ENCODE measurements around the gene GNAT1. TPM values are rescaled to one million over a fixed set of nuclear protein-coding genes. Genes with fewer than 3 reads are reported as not detected.
A peak's percentile ranks its signal among the peaks of the same experiment; 100 is the strongest.

GNAT1 gene
- total RNA-seq, 2 donors from 2014 or later, result not detected

DNA sequence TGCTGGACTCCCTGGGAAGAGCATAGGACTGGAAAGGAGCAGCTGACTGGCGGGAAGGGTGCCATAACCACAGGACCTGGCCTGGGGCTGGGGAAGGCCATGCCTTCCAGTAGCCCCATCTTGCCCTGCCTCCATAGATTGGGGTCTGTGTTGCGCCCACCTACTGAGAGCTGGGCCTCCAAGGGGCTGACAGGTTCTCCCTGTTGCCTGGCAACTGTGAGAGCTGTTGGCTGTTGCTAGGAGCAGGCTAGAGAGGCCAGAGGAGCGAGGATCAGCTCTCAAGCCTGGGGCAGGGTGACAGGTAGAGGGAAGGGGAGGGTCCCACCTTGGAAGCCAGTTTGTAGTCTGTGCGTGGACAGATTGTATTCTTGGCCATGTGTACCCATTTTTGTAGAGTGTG lies 41.8 kb downstream of the GNAT1 start:
- Histone ChIP-seq H3K4me3 (no peak overlapping the region), H3K27me3 (replicated peaks; ENCODE audit: insufficient read depth) (no peaks in the 10 kb centered on the region), H3K4me1 (replicated peaks) (peaks cover 6% of the 10 kb centered on the region), H3K27ac (no peak overlapping the region), H3K9me3 (no peaks in the 10 kb centered on the region), H3K36me3 (no peaks in the 10 kb centered on the region)
- TF ChIP-seq, protein P1, sequence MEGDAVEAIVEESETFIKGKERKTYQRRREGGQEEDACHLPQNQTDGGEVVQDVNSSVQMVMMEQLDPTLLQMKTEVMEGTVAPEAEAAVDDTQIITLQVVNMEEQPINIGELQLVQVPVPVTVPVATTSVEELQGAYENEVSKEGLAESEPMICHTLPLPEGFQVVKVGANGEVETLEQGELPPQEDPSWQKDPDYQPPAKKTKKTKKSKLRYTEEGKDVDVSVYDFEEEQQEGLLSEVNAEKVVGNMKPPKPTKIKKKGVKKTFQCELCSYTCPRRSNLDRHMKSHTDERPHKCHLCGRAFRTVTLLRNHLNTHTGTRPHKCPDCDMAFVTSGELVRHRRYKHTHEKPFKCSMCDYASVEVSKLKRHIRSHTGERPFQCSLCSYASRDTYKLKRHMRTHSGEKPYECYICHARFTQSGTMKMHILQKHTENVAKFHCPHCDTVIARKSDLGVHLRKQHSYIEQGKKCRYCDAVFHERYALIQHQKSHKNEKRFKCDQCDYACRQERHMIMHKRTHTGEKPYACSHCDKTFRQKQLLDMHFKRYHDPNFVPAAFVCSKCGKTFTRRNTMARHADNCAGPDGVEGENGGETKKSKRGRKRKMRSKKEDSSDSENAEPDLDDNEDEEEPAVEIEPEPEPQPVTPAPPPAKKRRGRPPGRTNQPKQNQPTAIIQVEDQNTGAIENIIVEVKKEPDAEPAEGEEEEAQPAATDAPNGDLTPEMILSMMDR (IDR thresholded peaks at IDR 0.05), result no peak
- TF ChIP-seq POLR2A (IDR thresholded peaks at IDR 0.05), result no peak
- no peak for TF ChIP-seq POLR2AphosphoS5 (IDR thresholded peaks at IDR 0.05)
- 90% methylated on average over 4 of the region's 4 CpGs for WGBS
- no peak for DNase-seq (ENCODE audit: low spot score)
- intact Hi-C loops (cut with DNase I), result no loop called here

DNA sequence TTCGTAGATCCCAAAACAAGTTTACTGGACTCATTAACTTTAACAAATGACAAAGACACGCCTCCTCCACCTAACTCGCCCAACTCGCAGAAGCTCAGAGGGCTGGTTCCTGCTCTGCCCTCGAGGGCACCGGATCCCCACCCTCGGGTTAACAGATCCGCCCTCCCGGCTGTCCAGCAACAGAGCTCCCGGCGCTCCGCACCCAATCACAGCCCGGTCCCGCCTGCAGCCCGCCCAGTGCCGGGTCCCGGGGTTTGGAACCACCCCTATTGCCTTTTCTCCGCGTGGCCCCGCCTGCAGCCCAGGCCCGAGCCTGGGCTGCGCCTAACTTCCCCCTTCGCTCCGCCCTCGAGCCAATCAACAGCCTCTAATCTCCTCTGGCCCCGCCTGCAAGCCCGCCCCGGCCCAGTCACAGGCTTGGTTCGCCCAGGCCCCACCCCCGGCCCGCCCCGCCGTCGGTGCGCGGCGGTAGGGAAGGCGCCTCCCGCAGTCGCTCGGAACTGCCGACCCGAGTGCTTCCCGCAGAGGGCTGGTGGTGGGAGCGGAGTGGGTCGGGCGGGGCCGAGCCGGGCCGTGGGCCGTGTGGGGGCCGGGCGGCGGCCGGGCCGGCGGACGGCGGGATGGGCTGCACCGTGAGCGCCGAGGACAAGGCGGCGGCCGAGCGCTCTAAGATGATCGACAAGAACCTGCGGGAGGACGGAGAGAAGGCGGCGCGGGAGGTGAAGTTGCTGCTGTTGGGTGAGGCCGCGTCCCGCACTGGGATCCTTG lies 44.5 kb downstream of the GNAT1 start, which contains the start of gene GNAI2:
Gene GNAI2, plus strand, starts transcription at position 489 of the 768 bp plus-strand sequence. Its CDS starts 132 bp downstream, at position 621.
- WGBS, result 1% methylated on average over 75 of the region's 75 CpGs
- intact Hi-C loops (cut with DNase I), result loop anchor here (5.0 kb wide), 1 partner anchor 86 kb away; the partner anchor contains the start of gene HYAL2
- peak; percentile 99 for DNase-seq (ENCODE audit: low spot score)
- Histone ChIP-seq H3K4me1 (replicated peaks) (peaks cover 25% of the 10 kb centered on the region), H3K9me3 (no peaks in the 10 kb centered on the region), H3K27ac (peak within 1 kb of the TSS; percentile 84 to 89), H3K36me3 (no peaks in the 10 kb centered on the region), H3K27me3 (replicated peaks; ENCODE audit: insufficient read depth) (no peaks in the 10 kb centered on the region), H3K4me3 (peak within 1 kb of the TSS; percentile 69 to 97)
- TF ChIP-seq POLR2AphosphoS5 (IDR thresholded peaks at IDR 0.05) (peak; percentile 93), POLR2A (IDR thresholded peaks at IDR 0.05) (peak; percentile 91)
- TF ChIP-seq, protein P1 (IDR thresholded peaks at IDR 0.05), result peak in 2 of 4 experiments; percentile 11 to 27

DNA sequence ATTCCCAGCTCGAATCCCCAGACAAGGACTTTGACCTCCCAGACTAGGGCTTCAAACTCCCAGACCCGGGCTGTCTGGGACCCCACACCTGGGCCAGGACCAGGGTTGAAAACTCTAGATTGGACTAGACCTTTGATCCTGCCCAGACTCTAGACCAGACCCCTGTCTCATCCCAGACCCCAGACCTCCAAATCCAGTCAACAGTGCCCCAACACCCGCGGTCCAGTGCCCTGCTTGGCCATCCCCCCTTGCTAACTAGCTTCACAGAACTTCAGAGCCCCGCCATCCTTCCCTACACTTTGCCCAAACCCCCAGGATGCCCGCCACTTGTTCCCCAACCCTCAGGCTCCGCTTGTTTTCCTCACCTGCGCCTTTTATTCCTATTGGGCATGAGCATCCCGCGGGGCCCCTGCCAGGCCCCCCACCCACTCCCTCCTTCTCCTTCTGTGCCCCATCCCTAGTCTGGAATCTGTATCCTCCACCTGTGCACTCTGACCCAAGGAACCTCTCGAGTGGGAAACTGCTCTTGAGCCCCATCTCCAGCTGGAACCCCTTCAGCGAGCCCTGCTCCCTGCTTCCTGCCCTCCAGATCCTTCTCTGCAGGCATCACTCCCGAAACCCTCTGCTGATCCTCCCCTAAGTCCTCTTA lies 45.2 kb downstream of the GNAT1 start:
- Histone ChIP-seq H3K4me3 (peak overlapping the region; percentile 69 to 97), H3K4me1 (replicated peaks) (peaks cover 25% of the 10 kb centered on the region)

DNA sequence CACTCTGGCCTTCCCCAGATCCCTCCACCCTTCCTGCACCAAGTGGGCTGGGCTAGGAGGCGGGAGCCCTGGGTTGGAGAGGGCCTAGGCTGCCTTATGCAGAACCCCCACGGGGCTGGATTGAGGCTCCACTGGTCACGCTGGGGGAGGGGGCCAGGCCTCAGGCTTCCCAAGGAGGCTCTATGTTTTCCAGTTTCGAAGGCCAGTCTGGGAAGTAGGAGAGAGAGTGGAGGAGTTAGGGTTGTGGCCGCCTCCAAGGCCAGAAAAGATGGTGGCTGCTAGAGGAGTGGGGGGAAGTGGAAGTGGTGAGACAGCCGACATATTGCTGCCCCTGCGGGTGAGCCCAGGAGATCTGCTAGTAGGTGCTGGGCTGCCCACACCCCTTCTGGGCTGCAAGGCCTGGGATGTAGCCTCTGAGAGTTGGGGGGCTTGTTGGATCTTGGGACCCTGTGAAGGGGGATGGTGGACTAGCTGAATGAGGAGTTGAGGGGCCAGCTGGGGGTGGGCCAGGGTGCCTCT lies 45.8 kb downstream of the GNAT1 start:
- H3K4me3 ChIP-seq, result peak overlapping the region; percentile 69 to 97
- H3K9me3 ChIP-seq, result no peaks in the 10 kb centered on the region
- no peaks in the 10 kb centered on the region for H3K27me3 ChIP-seq (replicated peaks; ENCODE audit: insufficient read depth)
- no peaks in the 10 kb centered on the region for H3K36me3 ChIP-seq
- no peak for DNase-seq (ENCODE audit: low spot score)
- intact Hi-C loops (cut with DNase I), result loop anchor here (5.0 kb wide), 1 partner anchor 85 kb away; the partner anchor contains the start of gene HYAL2
- peaks cover 25% of the 10 kb centered on the region for H3K4me1 ChIP-seq (replicated peaks)
- whole genome bisulfite sequencing, result 3% methylated on average over 7 of the region's 7 CpGs
- H3K27ac ChIP-seq, result peak overlapping the region; percentile 84 to 89
- TF ChIP-seq, protein P1 (IDR thresholded peaks at IDR 0.05), result no peak
- TF ChIP-seq POLR2AphosphoS5 (IDR thresholded peaks at IDR 0.05) (no peak), POLR2A (IDR thresholded peaks at IDR 0.05) (no peak)

More for the DNA sequence above, 45.2 kb downstream of the GNAT1 start:
- intact Hi-C loops (cut with DNase I), result loop anchor here (5.0 kb wide), 1 partner anchor 86 kb away; the partner anchor contains the start of gene HYAL2
- WGBS, result 0% methylated on average over 13 of the region's 13 CpGs
- DNase-seq (ENCODE audit: low spot score), result no peak
- Histone ChIP-seq H3K9me3 (no peaks in the 10 kb centered on the region), H3K36me3 (no peaks in the 10 kb centered on the region), H3K27ac (peak overlapping the region; percentile 84 to 89), H3K27me3 (replicated peaks; ENCODE audit: insufficient read depth) (no peaks in the 10 kb centered on the region)
- no peak for TF ChIP-seq POLR2AphosphoS5 (IDR thresholded peaks at IDR 0.05)
- TF ChIP-seq, protein P1 (IDR thresholded peaks at IDR 0.05), result no peak
- TF ChIP-seq POLR2A (IDR thresholded peaks at IDR 0.05), result no peak
